HCEC 1CT (cell line): ENCODE measurements around the gene CLIC6.
"Not testable (repeated sequence)": the region's sequence is repeated elsewhere in the genome, so short reads cannot be mapped to it uniquely, and the experiment has no call there.

Experiments used
- DNase-seq: peaks from one replicate; pipeline ENCODE4 v3.0.0-alpha.2; 2017

Gene CLIC6

GRCh38 chr21:34653522-34653921 is 15.3 kb upstream of the CLIC6 start:
- no peak for DNase-seq

- no peak for DNase-seq
Observed at GRCh38 chr21:34661848-34662247, 6.9 kb upstream of the CLIC6 start.

GRCh38 chr21:34667761-34668160 is 1.0 kb upstream of the CLIC6 start:
- DNase-seq = no peak

- no peak for DNase-seq
Observed at GRCh38 chr21:34669149-34669879, 520 bp downstream of the CLIC6 start.

GRCh38 chr21:34669880-34670219 is 1.1 kb downstream of the CLIC6 start:
- DNase-seq = not testable (repeated sequence)

GRCh38 chr21:34670220-34670961 is 1.6 kb downstream of the CLIC6 start:
- DNase-seq = no peak

- no peak for DNase-seq
Observed at GRCh38 chr21:34670962-34671348, 2.2 kb downstream of the CLIC6 start.

- no peak for DNase-seq
Observed at GRCh38 chr21:34671462-34671861, 2.7 kb downstream of the CLIC6 start.

- DNase-seq = no peak
Observed at GRCh38 chr21:34671891-34672290, 3.1 kb downstream of the CLIC6 start.

GRCh38 chr21:34673006-34673405 is 4.2 kb downstream of the CLIC6 start:
- DNase-seq = no peak

- DNase-seq = no peak
Observed at GRCh38 chr21:34674468-34674867, 5.7 kb downstream of the CLIC6 start.

- DNase-seq = no peak
Observed at GRCh38 chr21:34675871-34676270, 7.1 kb downstream of the CLIC6 start.

- no peak for DNase-seq
Observed at GRCh38 chr21:34679051-34679450, 10.3 kb downstream of the CLIC6 start.

- no peak for DNase-seq
Observed at GRCh38 chr21:34684174-34684876, 15.5 kb downstream of the CLIC6 start.

- DNase-seq = no peak
Observed at GRCh38 chr21:34687065-34687464, 18.3 kb downstream of the CLIC6 start.

- DNase-seq = no peak
Observed at GRCh38 chr21:34687745-34688144, 19.0 kb downstream of the CLIC6 start.

GRCh38 chr21:34688145-34688544 is 19.4 kb downstream of the CLIC6 start:
- DNase-seq = no peak

GRCh38 chr21:34688715-34689114 is 19.9 kb downstream of the CLIC6 start:
- DNase-seq = no peak

GRCh38 chr21:34690041-34690792 is 21.4 kb downstream of the CLIC6 start:
- DNase-seq = no peak

GRCh38 chr21:34690793-34691175 is 22.0 kb downstream of the CLIC6 start:
- DNase-seq = no peak

GRCh38 chr21:34691390-34692032 is 22.7 kb downstream of the CLIC6 start:
- DNase-seq = no peak

- no peak for DNase-seq
Observed at GRCh38 chr21:34692458-34693020, 23.7 kb downstream of the CLIC6 start.
